HEK293 (cell line): ENCODE data around the gene TMEM151A.

ENCODE experiments used
- CTCF ChIA-PET: fragments of 350-600 bp; formaldehyde crosslinking; extraction: SDS; loops from one replicate; lab custom pipeline; 2021; ENCODE audit warnings: antibody characterized with exemption; lab: Yijun Ruan, JAX
- POLR2A ChIA-PET: fragments of 300-600 bp; formaldehyde crosslinking; extraction: SDS; loops from one replicate; lab custom pipeline; 2020; ENCODE audit warnings: antibody characterized with exemption, inconsistent platforms; lab: Yijun Ruan, JAX
- H3K27ac ChIP-seq: fragments of 200-500 bp; sonication (Bioruptor generic); 2 replicates; pipeline ENCODE4 v1.5.1; 2014; ENCODE audit warnings: low read depth, low read length, control low read depth, inconsistent platforms; ENCODE audit errors: extremely low read depth
- H3K36me3 ChIP-seq, 2 experiments: fragments of 200-500 bp in 1 of 2; sonication (Bioruptor generic) in 1 of 2; 1 replicate in 1 of 2; 2 replicates in 1 of 2; pipeline ENCODE4 v1.5.1; 2014 to 2017; ENCODE audit warnings: inconsistent platforms in 2 of 2, low read length in 2 of 2; ENCODE audit not compliant: control insufficient read depth in 2 of 2, insufficient read depth in 1 of 2
- H3K4me1 ChIP-seq: fragments of 200-500 bp; sonication (Bioruptor generic); 2 replicates; pipeline ENCODE4 v1.5.1; 2014; ENCODE audit warnings: mild to moderate bottlenecking, low read length, inconsistent platforms; ENCODE audit not compliant: control insufficient read depth, insufficient read depth
- H3K4me3 ChIP-seq: 2 replicates; pipeline ENCODE4 v1.5.1; 2011; ENCODE audit warnings: low read depth, mild to moderate bottlenecking, control low read depth, low read length, moderate library complexity
- H3K9me3 ChIP-seq: fragments of 200-500 bp; sonication (Bioruptor generic); 2 replicates; pipeline ENCODE4 v1.5.1; 2014; ENCODE audit warnings: low read depth, low read length, inconsistent platforms; ENCODE audit not compliant: control insufficient read depth, insufficient read depth
- BCL6B ChIP-seq: fragments of 450-650 bp; formaldehyde crosslinking; IDR thresholded peaks from 2 replicates; pipeline ENCODE4 v1.5.1; 2017; ENCODE audit warnings: missing biosample characterization, missing genetic modification characterization
- EGR2 ChIP-seq: fragments of 450-650 bp; formaldehyde crosslinking; IDR thresholded peaks from 2 replicates; pipeline ENCODE4 v1.5.1; 2016; ENCODE audit warnings: low read depth, missing biosample characterization, missing genetic modification characterization
- MEIS1 ChIP-seq: sonication (generic); formaldehyde crosslinking; IDR thresholded peaks from 2 replicates; pipeline ENCODE4 v1.8.1; 2022; ENCODE audit warnings: missing genetic modification reagents, mild to moderate bottlenecking, borderline replicate concordance
- MYNN ChIP-seq: fragments of 450-650 bp; formaldehyde crosslinking; IDR thresholded peaks from 2 replicates; pipeline ENCODE4 v1.5.1; 2016; ENCODE audit warnings: missing biosample characterization, missing genetic modification characterization, borderline replicate concordance
- SALL2 ChIP-seq: fragments of 450-650 bp; formaldehyde crosslinking; IDR thresholded peaks from 2 replicates; pipeline ENCODE4 v1.5.0; 2017; ENCODE audit warnings: missing biosample characterization, mild to moderate bottlenecking, missing genetic modification characterization, borderline replicate concordance
- TCF7L2 ChIP-seq: IDR thresholded peaks from 2 replicates; pipeline ENCODE4 v1.6.1; 2011; ENCODE audit warnings: low read depth, mild to moderate bottlenecking, inconsistent platforms, low read length, moderate library complexity, borderline replicate concordance
- ZBTB1 ChIP-seq: fragments of 450-650 bp; formaldehyde crosslinking; IDR thresholded peaks from 2 replicates; pipeline ENCODE4 v1.5.1; 2016; ENCODE audit warnings: missing biosample characterization, missing genetic modification characterization
- ZBTB44 ChIP-seq: fragments of 450-650 bp; IDR thresholded peaks from 2 replicates; pipeline ENCODE4 v1.5.1; 2018; ENCODE audit warnings: missing biosample characterization, mild to moderate bottlenecking, missing genetic modification characterization
- ZNF132 ChIP-seq: fragments of 450-650 bp; formaldehyde crosslinking; IDR thresholded peaks from 2 replicates; pipeline ENCODE4 v1.5.1; 2017; ENCODE audit warnings: missing biosample characterization, missing genetic modification characterization, borderline replicate concordance
- ZNF184 ChIP-seq: fragments of 450-650 bp; IDR thresholded peaks from 2 replicates; pipeline ENCODE4 v1.5.1; 2018; ENCODE audit warnings: missing biosample characterization, mild to moderate bottlenecking, missing genetic modification characterization
- ZNF23 ChIP-seq: fragments of 450-650 bp; formaldehyde crosslinking; IDR thresholded peaks from 2 replicates; pipeline ENCODE4 v1.5.1; 2016; ENCODE audit warnings: missing biosample characterization, missing genetic modification characterization, borderline replicate concordance
- ZNF394 ChIP-seq: fragments of 450-650 bp; formaldehyde crosslinking; IDR thresholded peaks from 2 replicates; pipeline ENCODE4 v1.5.1; 2016; ENCODE audit warnings: missing biosample characterization, missing genetic modification characterization, mild to moderate bottlenecking, moderate library complexity, borderline replicate concordance
- ZNF549 ChIP-seq: fragments of 450-650 bp; IDR thresholded peaks from 2 replicates; pipeline ENCODE4 v1.5.1; 2018; ENCODE audit warnings: missing biosample characterization, missing genetic modification characterization, mild to moderate bottlenecking, inconsistent platforms, moderate library complexity
- ZNF555 ChIP-seq: fragments of 450-650 bp; formaldehyde crosslinking; conservative IDR thresholded peaks from 2 replicates; pipeline ENCODE4 v1.5.1; 2017; ENCODE audit warnings: missing biosample characterization, mild to moderate bottlenecking, missing genetic modification characterization, inconsistent platforms
- ZNF580 ChIP-seq: fragments of 450-650 bp; formaldehyde crosslinking; IDR thresholded peaks from 2 replicates; pipeline ENCODE4 v1.5.1; 2016; ENCODE audit warnings: missing biosample characterization, missing genetic modification characterization
- ZNF621 ChIP-seq: fragments of 450-650 bp; formaldehyde crosslinking; IDR thresholded peaks from 2 replicates; pipeline ENCODE4 v1.5.1; 2017; ENCODE audit warnings: missing biosample characterization, missing genetic modification characterization
- ZNF776 ChIP-seq: fragments of 450-650 bp; formaldehyde crosslinking; IDR thresholded peaks from 2 replicates; pipeline ENCODE4 v1.5.0; 2017; ENCODE audit warnings: missing biosample characterization, missing genetic modification characterization, borderline replicate concordance
- ZNF785 ChIP-seq: fragments of 450-650 bp; formaldehyde crosslinking; IDR thresholded peaks from 2 replicates; pipeline ENCODE4 v1.5.1; 2016; ENCODE audit warnings: missing biosample characterization, missing genetic modification characterization
- ZSCAN23 ChIP-seq: fragments of 450-650 bp; formaldehyde crosslinking; IDR thresholded peaks from 2 replicates; pipeline ENCODE4 v1.5.1; 2016; ENCODE audit warnings: missing biosample characterization, missing genetic modification characterization
- TF ChIP-seq, protein P1 (sequence below): fragments of 450-650 bp; formaldehyde crosslinking; IDR thresholded peaks from 2 replicates; pipeline ENCODE4 v1.5.1; 2016; ENCODE audit warnings: missing biosample characterization, missing genetic modification characterization
- TF ChIP-seq, protein P2 (sequence below): fragments of 450-650 bp; formaldehyde crosslinking; IDR thresholded peaks from 2 replicates; pipeline ENCODE4 v1.5.1; 2017; ENCODE audit warnings: missing biosample characterization, mild to moderate bottlenecking, missing genetic modification characterization, moderate library complexity

TMEM151A gene

GRCh38 chr11:66329165-66329673, 37.5 kb downstream of the TMEM151A start:
- ChIA-PET POLR2A (interaction anchor here (1.2 kb wide), 1 partner anchor 17 kb away, joined by 6 read pairs; no protein-coding TSS in a partner anchor), CTCF (interaction anchor here (0.6 to 2.6 kb wide), 10 partner anchors 10 to 108 kb away, joined by 3 to 25 read pairs (median 4); no protein-coding TSS in a partner anchor)
- Histone ChIP-seq H3K36me3 (no peaks in the 10 kb centered on the region), H3K27ac (no peak overlapping the region), H3K4me3 (no peak overlapping the region), H3K9me3 (no peaks in the 10 kb centered on the region), H3K4me1 (no peaks in the 10 kb centered on the region)
- TF ChIP-seq ZNF555 (tag by site-specific recombination): no peak
- no peak for TF ChIP-seq ZNF394 (tag by site-specific recombination)
- TF ChIP-seq EGR2 (tag by site-specific recombination): no peak
- TF ChIP-seq, protein P1, sequence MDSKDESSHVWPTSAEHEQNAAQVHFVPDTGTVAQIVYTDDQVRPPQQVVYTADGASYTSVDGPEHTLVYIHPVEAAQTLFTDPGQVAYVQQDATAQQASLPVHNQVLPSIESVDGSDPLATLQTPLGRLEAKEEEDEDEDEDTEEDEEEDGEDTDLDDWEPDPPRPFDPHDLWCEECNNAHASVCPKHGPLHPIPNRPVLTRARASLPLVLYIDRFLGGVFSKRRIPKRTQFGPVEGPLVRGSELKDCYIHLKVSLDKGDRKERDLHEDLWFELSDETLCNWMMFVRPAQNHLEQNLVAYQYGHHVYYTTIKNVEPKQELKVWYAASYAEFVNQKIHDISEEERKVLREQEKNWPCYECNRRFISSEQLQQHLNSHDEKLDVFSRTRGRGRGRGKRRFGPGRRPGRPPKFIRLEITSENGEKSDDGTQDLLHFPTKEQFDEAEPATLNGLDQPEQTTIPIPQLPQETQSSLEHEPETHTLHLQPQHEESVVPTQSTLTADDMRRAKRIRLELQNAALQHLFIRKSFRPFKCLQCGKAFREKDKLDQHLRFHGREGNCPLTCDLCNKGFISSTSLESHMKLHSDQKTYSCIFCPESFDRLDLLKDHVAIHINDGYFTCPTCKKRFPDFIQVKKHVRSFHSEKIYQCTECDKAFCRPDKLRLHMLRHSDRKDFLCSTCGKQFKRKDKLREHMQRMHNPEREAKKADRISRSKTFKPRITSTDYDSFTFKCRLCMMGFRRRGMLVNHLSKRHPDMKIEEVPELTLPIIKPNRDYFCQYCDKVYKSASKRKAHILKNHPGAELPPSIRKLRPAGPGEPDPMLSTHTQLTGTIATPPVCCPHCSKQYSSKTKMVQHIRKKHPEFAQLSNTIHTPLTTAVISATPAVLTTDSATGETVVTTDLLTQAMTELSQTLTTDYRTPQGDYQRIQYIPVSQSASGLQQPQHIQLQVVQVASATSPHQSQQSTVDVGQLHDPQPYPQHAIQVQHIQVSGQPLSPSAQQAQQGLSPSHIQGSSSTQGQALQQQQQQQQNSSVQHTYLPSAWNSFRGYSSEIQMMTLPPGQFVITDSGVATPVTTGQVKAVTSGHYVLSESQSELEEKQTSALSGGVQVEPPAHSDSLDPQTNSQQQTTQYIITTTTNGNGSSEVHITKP (tag by site-specific recombination): no peak
- TF ChIP-seq SALL2 (tag by site-specific recombination): no peak
- TF ChIP-seq ZNF132: no peak
- TF ChIP-seq MEIS1 (CRISPR knock-in tag): no peak
- TF ChIP-seq TCF7L2: no peak
- TF ChIP-seq ZNF621 (tag by site-specific recombination): no peak
- TF ChIP-seq ZNF23: no peak
- no peak for TF ChIP-seq ZSCAN23
- no peak for TF ChIP-seq ZBTB44 (tag by site-specific recombination)

DNA sequence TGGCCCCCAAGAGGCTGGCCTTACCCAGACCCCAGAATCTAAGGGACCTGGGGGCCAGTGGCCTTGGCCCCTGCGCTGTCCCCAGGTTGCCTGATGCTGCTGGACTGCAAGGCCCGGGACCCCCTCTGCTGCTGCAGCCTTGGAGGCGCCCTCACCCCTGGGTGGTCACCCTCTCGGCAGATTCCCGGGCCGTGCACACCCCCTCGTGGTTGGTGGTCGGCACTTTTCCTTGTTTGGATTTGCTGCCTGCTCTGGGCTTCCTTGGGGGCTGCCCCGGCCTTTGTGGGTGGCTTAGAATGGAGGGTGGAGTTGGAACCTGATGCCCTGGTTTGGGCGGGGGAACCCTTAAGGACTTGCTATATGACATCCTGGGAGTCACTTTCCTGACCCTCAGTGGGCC, 39.2 kb downstream of the TMEM151A start:
- no peak overlapping the region for H3K27ac ChIP-seq
- H3K36me3 ChIP-seq: no peaks in the 10 kb centered on the region
- ChIA-PET CTCF (interaction anchor here (0.7 to 2.6 kb wide), 2 partner anchors 19 to 812 kb away, joined by 3 to 25 read pairs; no protein-coding TSS in a partner anchor), POLR2A (interaction anchor here (1.8 kb wide), 1 partner anchor 20 kb away, joined by 4 read pairs; no protein-coding TSS in a partner anchor)
- no peak overlapping the region for H3K4me3 ChIP-seq
- no peaks in the 10 kb centered on the region for H3K9me3 ChIP-seq
- H3K4me1 ChIP-seq: no peaks in the 10 kb centered on the region
- TF ChIP-seq ZNF776 (no peak), ZNF785 (no peak), ZBTB1 (tag by site-specific recombination) (no peak), ZNF132 (no peak), ZNF549 (tag by site-specific recombination) (no peak), ZNF580 (tag by site-specific recombination) (no peak), ZNF184 (tag by site-specific recombination) (no peak), MYNN (no peak), BCL6B (tag by site-specific recombination) (no peak)
- TF ChIP-seq, protein P2, sequence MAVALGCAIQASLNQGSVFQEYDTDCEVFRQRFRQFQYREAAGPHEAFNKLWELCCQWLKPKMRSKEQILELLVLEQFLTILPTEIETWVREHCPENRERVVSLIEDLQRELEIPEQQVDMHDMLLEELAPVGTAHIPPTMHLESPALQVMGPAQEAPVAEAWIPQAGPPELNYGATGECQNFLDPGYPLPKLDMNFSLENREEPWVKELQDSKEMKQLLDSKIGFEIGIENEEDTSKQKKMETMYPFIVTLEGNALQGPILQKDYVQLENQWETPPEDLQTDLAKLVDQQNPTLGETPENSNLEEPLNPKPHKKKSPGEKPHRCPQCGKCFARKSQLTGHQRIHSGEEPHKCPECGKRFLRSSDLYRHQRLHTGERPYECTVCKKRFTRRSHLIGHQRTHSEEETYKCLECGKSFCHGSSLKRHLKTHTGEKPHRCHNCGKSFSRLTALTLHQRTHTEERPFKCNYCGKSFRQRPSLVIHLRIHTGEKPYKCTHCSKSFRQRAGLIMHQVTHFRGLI: no peak
